ENCODE data around the gene FERMT2.
"Not testable (repeated sequence)": the region's sequence is repeated elsewhere in the genome, so short reads cannot be mapped to it uniquely, and the experiment has no call there.

FERMT2 gene

DNA sequence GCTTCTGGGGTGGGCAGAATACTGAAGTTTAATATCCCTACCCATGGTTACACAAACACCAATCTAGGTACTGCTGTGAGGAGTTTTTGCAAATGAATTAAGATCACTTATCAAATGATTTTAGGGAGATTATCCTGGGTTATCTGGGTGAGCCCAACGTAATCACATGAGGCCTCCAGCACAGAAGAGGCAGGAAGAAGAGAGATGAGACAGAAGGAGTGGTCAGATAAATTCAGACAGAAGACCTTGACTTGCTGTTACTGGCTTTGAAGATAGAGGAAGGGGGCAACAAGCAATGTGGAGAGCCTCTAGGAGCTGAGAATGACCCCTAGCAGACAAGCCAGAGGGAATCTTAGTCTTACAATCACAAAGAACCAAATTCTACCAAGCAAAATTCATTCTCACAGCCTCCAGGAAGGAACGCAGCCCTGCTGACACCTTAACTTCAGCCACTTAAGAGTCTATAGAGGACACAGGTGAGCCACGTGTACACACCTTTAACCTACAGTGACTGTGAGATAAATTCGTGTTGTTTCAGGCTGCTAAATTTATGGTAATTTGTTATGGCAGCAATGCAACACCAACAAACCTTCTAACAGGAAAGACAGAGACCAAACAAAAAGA, 49.4 kb downstream of the FERMT2 start:
- DNase-seq (ENCODE audit: low spot score) = no peak

DNA sequence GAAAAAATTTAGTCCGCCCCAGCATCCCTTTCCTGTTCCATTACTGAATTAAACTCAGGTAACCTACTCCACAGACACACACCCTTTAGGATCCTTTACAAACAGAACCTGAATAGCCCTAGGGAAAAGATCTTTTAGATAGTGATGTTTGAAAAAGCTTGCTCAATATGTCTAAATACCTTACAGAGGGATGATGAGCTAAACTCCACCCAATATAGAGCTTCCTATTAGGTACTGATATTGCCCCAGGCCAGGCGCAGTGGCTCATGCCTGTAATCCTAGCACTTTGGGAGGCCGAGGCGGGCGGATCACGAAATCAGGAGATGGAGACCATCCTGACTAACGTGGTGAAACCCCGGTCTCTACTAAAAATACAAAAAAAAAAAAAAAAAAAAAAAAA, 50.1 kb downstream of the FERMT2 start:
- no peak for DNase-seq (ENCODE audit: low spot score)

DNA sequence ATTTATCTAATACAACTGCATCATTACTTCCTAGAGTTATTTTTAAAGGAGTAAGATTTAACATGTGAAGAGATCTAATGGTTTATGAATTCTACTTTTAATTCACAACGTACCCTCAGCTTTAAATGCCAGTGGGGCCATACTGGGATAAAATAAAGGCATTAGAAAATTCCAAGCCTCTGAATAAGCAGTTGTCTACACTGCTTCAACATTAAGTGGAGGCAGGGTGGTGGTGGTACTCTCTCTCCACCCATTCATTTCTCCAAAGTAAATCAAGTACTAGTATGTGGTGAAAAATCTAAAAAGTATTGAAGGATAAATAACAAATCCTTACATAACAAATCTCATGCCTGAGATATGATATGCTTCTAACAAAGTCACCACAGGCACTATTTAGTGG, 52.4 kb downstream of the FERMT2 start:
- no peak for DNase-seq (ENCODE audit: low spot score)

DNA sequence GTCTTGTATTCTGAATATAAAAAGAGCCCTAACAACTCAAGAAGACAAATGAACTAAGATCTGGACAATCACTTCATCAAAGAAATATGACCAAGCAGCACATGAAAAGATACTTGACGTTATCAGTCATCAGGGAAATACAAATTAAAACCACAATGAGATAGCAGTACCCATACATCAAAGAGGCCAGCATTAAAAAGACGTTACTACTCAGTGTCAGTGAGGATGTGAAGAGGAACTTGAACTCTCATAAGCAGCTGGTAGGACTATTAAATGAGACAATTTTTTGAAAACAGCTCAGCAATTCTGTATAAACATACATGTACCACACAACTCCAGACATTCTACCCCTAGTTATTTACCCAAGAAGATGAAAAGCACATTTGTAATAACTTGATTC, 55.9 kb downstream of the FERMT2 start:
- no peak for DNase-seq (ENCODE audit: low spot score)

DNA sequence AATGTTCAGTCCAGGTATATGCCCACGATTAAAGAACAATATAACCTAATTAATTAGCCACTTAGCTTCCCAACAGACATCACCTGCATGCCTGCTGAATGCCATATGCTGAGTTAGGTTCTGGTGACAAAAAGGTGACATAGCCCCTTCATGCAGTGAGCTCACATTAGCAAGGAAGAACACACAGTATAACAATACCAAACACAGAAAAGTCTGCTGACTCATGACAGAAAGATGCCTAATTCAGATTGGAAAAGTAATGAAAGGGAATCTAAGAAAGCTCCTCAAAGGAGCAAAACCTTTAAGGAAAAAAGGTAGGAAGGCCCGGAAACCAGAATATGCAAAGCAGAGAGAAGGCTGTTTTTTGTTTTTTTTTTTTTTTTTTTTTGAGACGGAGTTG, 59.0 kb downstream of the FERMT2 start:
- DNase-seq (ENCODE audit: low spot score) = no peak

DNA sequence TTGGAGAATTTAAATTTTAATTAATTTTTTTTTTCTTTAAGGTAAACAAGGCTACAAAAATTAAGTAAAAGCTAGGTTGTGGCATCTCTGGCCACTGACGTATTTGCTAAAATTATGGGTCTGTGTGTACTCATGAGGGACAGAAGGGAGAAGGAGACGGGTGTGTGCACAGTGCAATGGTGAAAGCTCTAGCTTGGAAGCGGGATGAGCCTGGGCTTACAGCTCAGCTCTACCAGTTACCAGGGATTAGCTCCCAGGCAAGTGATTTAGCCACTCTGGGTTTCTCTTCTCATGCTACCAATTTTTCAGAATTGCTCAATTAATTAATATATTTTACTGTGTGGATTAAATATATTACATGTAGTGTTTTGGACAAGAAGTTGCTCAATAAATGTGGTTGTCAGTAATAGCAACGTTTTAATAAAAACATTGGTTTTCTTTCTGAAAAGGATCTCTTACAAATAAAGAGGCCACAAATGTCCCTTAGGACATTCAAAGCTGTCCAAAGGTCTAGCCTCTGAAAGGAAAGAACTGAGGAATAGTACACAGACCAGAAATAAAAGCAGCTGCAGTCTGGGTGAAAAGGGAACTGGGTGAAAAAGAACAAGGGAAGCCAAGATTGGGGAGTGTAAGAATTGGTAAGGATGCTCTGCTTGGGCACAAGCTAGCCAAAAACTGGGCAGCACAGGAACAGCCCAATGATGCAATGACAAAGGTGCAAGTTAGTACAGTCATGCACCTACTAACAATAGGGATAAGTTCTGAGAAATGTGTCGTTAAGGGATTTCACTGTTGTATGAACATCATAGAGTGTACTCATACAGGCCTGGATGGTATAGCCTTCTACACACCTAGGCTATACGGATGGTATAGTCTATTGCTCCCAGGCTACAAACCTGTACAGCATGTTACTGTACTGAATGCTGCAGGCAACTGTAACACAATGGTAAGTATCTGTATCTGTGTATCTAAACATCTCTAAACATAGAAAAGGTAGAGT, 61.7 kb downstream of the FERMT2 start:
- DNase-seq (ENCODE audit: low spot score) = no peak

DNA sequence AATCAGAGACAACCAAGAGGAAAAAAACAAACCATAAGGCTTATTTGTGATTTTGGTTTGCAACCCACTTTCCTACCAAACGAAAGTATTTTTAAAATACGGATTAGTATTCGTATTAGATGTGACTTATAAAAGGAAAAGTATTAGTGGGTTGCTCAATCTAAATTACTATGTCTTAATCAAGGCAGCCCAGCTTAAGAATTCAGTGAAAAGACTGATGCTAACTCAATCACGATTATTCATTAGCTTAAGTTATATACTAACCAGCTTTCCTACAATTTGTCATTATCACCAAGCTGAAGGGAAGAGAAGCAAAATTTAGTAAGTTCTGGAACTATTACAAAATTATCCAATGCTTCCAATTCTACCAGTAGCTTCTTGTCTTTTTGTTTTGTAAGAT, 62.7 kb downstream of the FERMT2 start:
- no peak for DNase-seq (ENCODE audit: low spot score)

DNA sequence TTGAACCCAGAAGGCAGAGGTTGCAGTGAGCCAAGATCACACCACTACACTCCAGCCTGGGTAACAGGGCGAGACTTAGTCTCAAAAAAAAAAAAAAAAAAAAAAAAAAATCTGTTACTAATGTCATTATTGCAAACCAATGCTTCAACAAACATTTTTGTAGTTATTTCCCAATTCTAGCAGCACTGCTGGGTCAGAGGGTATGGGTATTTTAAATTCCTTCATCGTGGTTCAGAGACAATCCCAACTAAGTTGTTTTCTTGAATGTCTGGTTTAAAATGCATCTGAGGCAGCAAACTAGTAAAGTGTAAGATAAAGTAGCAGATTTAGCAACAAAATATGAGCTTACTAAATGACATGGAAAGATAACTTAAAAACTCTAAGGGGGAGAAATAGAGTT, 65.6 kb downstream of the FERMT2 start:
- DNase-seq (ENCODE audit: low spot score) = no peak

DNA sequence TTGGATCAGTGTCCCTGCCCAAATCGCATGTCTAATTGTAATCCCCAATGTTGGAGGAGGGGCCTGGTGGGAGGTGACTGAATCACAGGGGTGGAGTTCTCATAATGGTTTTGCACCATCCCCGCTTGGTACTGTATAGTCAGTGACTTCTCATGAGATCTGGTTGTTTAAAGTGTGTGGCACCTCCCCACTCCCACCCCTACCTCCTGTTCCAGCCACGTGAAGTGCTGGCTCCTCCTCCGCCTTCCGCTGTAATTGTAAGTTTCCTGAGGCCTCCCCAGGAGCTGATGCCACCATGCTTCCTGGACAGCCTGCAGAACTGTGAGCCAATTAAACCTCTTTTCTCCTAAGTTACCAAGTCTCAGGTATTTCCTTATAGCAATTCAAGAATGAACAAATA, 67.2 kb downstream of the FERMT2 start:
- no peak for DNase-seq (ENCODE audit: low spot score)

DNA sequence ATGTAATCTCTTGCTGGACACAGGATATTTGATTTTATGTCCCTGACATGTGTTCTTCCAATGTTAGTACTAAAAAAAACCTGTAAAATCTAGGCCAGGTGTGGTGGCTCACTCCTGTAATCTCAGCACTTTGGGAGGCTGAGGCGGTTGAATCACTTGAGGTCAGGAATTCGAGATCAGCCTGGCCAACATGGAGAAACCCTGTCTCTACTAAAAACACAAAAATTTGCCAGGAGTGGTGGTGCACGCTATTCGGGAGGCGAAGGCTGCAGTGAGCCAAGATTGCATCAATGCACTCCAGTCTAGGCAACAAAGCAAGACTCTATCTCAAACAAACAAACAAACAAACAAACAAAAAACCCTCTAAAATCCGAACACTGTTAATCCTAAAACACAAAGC, 68.0 kb downstream of the FERMT2 start:
- DNase-seq (ENCODE audit: low spot score) = no peak

DNA sequence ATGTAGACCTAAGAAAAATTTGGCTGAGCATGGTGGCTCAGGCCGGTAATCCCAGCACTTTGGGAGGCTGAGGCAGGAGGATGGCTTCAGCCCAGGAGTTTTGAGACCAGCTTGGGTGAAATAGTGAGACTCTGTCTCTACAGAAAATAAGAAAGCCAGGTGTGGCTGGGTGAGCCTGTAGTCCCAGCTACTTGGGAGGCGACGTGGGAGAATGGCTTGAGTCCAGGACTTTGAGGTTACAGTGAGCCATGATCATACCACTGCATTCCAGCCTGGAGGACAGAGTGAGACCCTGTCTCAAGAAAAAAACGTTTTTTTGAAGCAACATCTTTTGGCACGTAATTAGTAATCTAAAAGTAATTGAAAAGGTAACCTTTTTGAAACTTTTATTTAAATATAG, 70.9 kb downstream of the FERMT2 start:
- no peak for DNase-seq (ENCODE audit: low spot score)

DNA sequence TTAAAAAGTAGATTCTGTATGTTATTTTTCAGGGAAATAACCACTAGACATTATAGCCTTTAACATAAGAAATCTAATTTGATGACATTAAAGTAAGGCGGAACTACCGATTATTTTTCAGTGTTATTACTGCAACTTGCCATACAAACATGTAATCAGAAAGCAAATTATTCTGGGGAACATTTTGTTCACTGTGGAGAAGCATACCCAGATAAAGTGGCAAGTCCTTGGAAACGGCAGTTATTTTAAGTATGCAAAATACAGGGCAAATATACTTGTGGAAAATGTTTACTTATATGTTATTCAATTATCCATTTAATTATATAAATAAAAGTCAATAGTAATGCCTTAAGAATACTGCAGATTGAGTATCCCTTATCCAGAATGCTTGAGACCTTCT, 71.9 kb downstream of the FERMT2 start:
- no peak for DNase-seq (ENCODE audit: low spot score)

DNA sequence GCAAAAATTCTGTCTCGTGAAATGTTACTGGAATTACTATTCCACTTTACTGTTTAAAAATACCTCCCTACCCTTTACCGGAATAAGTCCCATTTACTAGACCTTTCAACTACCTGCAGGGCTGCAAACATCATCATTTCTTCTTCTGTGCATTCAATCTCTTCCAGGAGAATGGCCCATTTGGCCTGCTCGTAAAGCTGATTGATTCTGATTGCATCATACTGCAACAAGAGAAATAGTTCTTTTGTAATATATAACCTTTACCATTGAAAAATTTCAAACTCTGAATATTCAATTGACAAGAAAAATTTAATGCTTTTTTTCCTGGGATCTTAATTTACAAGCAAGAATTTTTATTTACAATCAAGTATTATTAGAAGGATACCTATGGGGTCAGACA, 72.4 kb downstream of the FERMT2 start:
- DNase-seq (ENCODE audit: low spot score) = no peak

DNA sequence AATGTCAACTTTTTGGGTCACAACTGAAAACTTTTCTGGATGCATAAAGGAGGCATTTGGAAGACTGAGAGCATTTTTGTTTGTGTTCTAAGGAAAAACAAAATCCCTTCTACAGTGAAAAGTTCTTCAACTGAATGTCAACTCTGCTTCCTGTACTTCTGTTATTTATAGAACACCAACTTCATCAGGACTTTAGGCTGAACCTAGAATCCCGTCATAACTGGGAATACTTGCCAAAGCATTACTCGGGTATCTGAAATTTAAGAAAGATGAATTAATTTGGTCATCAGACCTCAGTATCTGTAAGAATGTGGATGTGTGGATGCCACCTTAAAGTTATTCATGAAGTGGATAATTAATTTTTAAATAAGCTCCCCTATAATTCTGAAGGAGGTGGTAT, 73.2 kb downstream of the FERMT2 start:
- DNase-seq (ENCODE audit: low spot score) = no peak

DNA sequence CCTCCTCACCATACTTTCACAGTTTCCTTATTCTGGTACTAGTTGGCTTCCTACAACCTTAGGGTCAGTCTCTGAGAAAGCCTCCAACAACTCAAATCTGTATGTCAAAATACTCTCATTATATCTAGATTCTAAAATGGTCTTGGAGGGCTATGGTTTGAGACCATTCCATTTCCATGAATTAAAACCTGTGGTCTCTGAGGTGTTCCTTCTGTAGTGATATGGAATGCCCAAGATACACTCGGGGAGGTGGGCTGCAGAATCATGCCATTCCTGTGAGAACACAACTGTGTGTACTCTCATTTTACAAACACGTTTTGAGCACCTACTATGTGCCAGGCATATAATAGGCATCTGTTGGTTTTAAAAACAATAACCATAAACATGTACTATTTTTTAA, 74.0 kb downstream of the FERMT2 start:
- DNase-seq (ENCODE audit: low spot score) = no peak

DNA sequence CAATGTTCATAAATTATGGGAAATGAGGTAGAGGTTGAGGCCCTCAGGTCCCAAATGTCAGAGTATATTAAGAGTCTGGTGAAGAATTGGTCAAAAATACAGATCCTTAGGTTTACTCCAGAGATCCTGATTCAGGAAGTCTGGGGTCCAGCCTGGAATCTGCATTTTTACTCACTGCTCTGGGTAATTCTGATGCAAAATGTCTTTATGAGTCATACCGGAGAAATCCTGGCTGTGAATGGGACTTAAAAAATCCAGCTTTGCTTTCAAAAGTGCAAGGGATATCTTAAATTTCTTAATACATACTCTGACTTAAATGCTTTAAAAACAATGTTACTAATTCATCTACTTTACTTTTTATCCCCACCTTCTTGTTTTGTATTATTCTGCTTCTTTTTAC, 74.5 kb downstream of the FERMT2 start:
- DNase-seq (ENCODE audit: low spot score) = no peak

DNA sequence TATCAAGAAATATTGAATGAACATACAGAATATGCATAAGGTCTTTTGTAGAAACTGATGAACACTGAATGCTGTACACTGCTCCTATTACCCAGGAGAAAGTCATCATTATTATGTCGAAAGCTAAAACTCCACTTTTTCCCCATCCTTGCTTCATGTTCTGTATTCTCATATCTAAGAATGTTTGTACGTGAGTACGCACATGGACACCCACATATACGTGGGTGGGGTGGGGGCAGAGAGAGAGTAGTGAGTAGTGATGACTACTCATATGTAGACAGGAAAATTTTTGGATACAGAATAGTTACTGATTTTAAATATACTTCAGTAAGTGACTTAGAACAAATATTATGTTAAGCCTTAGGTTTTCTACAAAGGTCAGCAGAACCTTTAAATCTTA, 75.1 kb downstream of the FERMT2 start:
- DNase-seq (ENCODE audit: low spot score) = no peak

DNA sequence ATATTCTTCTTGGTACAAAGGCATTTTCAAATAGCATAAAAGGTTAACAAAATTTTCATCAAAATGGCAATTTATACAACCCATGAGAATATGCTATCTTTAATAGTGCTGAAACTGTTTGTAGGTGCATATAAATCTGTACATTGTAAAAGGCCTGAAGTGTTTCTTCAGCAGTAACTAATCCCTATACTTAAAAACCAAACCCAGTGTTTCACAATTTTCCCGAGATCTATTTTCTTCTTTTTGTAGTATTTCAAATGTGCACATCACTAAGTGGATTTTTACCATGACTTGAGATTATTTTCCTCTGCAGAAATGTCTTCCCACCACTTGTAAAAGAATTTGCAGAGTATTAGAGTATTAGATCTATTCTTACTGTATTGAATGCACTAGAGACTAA, 76.5 kb downstream of the FERMT2 start:
- no peak for DNase-seq (ENCODE audit: low spot score)

DNA sequence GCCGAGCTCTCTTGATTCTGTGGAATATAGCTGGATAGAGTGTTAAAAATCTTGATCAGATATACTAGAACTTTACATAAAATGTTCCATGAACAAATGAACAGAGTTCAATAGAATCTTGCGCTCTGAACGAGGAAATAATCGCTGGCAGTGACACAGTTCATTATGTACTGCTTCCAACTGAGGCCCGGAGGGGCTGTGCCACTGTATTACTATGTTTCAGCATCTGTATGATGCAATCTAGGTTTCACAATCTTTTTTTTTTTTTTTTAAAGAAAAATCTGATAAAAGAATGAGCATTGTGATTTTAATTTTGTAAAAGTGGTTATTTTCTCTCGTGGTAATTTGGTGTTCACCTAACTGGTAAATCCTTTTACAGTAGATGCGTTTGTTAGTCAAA, 77.2 kb downstream of the FERMT2 start:
- DNase-seq (ENCODE audit: low spot score) = no peak

DNA sequence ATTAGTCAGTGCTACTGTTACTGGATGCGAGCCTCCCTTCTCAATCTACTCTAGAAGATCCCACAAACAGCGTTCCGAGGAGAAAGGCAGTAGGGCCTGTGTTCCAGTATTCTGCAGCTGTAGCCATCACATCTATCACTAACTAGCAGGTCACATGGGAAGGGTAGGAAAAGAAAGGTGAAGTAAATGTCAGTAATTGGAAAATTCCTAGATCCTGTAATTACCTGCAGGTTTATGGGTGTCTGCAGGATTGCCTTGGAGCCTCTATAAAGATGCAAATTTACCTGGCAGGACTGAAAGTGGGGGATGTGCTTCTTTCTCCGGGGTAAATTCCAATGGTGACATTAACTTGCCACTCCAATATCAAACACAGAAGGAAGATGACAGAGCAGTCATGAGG, 77.8 kb downstream of the FERMT2 start:
- DNase-seq (ENCODE audit: low spot score) = no peak

DNA sequence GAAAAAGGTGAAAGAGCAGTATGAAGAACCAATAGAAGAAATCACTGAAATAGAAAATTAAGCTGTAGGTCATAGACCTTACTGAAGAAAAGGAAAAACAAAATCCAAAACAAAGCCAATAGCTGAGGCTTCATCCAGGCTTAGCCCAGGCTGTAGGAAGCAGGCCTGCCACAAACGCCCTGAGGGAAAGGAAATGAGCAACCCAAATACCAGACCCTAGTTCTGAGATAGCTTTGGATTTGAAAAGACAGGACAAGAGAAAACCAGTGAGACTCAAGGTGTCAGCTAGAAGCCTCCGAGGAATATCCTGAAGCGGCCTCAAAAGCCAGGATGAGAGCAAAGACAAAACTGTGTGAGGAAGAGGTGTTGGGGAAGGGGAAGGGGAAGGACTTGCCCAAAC, 79.2 kb downstream of the FERMT2 start:
- DNase-seq (ENCODE audit: low spot score) = no peak

DNA sequence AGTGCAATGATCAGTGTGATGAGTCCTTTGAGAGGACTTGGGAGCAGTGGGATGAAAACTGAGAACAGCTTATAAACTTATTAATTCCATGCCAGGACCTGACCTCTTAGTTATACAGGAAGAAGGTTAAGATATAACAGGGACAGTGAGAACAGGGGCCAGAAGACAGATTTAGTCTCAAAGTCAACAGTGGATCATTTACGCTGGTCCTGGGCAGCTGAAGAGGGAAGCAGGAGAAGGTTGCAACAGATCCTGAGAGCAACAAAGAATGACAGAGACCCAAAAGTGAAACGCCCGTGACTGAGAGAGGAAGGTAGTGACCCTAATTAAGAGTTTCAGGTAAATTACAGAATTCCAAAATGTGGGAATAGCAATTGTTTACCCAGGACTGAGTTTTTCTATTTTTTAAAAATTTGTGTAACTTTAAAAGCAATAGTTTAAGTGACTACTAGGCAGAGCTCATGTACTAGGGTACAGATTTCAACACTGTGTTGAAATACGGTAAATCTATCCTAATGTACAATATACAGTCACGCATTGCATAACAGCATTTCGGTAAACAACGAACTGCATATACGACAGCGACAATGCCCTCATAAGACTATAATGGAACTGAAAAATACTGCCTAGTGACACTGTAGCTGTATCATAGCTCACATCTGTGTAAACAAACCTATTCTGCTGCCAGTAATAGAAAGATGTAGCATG, 81.8 kb downstream of the FERMT2 start:
- DNase-seq (ENCODE audit: low spot score) = no peak

DNA sequence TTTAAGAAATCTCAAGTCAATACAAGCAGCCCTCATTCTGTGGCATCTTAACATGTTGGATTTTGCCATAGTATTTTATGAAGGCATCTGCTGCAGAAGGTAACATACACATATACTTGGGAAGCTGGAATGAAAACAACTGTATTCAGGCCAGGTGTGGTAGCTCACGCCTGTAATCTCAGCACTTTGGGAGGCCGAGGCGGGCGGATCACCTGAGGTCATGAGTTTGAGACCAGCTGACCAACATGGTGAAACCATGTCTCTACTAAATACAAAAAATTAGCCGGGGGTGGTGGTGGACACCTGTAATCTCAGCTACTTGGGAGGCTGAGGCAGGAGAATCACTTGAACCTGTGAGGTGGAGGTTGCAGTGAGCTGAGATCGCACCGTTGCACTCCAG, 86.0 kb downstream of the FERMT2 start:
- DNase-seq (ENCODE audit: low spot score) = not testable (repeated sequence)

Data from CD4-positive, alpha-beta T cell treated with Interleukin-2 at 100 ng/mL for 4 hours (primary cell).